ENCODE measurements around the gene C13orf46.

The C13orf46 gene

DNA sequence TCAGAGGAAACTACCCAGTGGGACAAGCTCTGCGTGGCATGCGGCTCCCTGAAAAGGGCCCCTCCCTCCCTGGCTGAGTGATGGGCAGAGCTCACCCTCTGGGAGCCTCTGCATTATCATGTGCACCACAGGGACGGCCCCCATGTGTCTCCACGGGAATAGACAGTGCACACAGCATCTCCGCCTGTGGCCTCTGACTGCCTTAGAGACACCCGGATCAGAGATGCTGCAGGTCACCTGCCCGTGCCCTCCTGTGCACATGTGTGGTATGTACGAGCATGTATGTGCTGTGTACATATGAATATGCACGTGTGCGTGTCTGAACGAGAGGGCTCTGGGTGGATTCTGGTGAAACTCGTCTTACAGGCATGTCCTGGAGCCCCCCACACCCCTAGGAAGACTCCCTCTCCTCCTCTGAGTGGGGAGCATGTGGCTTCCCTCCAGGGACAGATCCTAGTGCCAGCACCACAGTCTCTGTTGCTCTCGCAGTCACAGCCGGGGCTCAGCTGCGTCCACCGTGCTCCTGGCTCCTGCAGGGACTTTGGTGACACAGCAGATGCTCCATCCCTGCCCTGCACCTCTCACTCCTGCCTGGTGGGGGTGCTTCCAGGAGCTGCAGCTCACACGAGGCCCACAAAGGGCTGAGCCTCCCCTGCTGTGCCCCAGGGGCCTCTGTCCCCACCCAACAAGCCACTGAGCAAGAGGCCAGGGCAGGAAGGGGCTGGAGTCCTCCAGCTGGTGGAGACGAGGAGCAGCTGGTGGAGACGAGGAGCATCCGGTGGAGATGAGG is 19.6 kb downstream of the C13orf46 start:
- DNase-seq (ENCODE audit: low read depth) = no peak

DNA sequence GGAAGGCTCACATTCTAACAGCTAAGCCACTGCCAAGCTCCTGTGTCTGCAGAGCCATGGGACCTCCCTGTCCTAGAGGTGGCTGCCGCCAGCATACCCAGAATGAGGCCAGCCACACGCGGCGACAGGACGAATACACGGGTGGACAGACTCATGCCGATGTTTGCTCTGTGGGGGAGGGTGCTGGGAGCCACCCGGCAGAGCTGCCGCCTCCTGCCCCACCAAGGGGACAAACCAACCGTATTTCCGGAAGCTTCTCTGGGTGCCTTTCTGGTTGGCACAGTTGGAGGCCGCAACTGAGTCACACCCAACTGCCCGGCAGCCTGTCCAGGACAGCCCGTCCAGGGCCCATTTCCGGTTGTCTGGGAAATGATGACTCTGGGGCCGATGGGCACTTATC is 20.3 kb downstream of the C13orf46 start:
- DNase-seq (ENCODE audit: low read depth) = no peak

DNA sequence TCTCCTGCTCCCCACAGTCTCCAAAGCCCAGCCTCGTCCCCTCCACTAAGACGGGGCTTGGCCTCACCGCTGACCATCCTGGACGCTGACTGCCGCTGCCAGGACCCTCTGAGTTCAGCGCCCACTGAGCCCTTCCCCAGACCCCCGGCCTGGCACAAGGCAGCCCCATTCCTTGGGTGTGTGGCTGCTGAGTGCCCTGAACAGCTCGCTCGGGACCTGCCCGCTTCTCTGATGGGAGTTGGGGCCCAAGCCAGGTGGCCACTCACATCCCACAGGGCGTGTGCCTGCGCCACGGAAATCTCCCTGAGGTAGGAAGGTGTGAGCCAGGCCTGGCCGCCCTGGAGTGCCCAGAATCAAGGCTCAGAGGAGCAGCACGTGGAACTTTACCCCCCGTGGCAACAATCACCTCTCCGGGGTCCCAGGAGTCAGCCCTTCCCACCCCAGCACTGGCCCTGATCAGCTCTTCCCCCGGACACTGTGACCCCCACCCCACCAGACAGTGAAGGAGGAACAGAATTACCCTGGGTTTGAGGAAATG is 20.8 kb downstream of the C13orf46 start:
- DNase-seq (ENCODE audit: low read depth) = no peak

DNA sequence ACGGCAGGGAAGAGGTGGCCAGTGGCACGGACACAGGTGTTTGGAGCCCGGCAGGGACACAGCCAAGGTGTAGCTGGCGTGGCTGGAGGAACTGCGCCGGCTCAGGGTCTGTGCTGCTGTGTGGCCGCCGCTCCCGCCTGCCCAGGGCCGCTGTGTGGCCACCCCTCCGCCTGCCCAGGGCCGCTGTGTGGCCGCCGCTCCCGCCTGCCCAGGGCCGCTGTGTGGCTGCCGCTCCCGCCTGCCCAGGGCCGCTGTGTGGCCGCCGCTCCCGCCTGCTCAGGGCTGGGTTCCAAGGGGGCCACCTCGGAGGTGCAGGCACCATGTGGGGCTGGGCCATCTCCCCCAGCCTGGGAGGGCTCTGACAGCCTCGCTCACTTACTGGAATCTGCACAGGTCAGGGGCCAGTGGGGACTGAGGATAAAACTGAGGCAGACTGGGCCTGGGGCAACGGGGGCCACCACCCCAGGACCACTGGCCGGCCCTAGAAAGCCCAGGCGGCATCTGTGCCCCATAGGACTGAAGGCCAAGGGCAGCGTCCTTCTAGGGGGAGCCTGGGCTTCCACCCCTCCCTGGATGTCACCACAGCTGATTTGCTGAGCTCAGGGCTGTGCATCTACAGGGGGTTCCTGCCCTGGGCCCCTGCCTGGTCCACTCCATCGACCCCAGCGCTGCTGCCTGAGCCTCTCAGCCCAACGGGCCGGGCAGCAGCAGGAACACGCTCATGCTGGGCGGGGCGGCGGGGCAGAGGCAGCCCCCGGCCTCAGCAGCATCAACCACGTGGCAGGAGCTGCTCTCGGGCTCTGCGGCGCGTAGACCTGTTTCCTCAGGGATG is 21.5 kb downstream of the C13orf46 start:
- DNase-seq (ENCODE audit: low read depth) = no peak

DNA sequence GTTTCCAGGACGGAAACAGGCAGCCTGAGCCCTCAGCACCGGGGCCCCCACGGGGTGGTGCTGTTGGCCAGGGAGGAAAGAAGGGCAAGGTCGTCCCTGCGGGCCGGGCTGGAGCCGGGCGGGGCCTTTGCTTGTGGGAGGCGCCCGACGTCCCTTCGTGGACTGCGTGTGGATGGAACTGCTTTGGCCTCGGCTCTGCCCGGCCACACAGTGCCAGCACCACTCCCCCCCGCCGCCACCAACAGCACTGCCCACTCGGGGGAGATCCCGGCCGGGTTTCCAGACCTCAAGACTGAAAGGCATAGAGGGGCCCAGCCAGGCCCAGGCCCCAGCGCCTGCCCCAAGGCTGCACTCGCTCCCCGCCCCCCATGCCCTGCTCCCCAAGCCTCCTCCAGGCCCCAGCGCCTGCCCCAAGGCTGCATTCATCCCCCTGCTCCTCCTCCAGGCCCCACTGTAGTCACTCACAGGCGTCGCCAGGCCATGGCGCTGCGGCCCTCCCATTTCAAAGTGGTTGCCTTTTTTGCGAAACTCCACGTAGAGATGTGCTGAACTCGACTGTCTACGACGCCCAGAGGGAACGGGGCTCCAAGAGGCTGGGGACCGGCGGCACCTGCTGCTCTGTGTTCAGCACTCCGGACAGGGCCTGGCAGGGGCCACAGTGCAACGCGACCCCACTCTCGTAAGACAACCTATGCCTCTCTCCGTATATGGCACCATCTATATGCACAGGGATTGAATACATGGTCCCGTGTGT is 22.5 kb downstream of the C13orf46 start:
- peak; percentile 12 for DNase-seq (ENCODE audit: low read depth)

DNA sequence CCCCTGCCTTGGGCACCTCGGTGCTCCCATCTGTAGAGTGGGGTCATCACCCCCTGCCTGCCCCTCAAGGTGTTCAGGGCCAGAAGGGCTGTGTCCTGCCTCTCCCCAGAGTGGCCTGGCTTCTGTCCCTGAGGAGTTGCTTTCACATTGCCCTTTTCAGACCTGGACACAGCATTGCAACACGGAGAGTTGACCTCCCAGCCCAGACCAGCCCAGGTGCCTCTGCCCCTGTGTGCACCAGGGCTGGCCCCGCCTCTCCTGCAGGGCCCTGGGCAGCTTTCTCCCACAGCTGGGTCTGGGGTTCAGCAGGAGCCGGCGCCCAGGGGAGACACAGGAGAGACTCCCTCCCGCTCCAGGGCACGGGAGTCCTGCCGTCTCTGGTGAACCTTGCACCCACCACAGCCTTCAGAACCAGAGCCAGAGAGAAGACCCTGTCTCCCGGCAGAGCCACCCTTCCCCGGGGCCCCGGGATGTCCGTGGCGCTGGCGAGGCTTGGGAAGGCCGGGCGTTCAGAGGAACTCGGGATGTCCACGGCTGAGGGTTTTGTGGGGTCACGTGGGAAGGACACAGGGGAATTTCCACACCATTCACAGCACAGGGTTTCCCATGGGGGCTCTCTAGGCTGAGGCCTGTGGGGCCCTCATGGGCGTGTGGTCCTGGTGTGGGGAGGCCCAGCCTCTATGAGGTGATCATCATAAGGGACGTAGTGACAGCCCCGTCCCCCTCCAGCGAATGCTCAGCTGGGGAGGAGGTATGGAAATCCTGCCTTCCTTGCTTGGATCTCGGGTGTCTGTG is 23.2 kb downstream of the C13orf46 start:
- no peak for DNase-seq (ENCODE audit: low read depth)

DNA sequence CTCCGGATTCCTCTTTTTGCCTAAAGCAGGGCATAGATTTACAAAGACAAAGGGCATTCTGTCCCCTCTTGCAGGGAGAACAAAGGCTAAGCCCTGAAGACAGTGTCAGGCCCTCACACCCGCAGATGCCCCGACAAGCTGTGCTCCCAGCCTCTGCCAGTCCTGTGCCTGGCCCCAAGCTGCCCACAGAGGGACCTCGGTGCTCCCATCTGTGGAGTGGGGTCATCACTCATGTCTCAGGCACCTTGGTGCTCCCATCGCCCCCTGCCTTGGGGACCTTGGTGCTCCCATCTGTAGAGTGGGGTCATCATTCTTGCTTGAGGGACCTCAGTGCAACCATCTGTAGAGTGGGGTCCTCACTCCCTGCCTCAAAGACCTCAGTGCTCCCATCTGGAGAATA is 24.3 kb downstream of the C13orf46 start:
- DNase-seq (ENCODE audit: low read depth) = no peak

DNA sequence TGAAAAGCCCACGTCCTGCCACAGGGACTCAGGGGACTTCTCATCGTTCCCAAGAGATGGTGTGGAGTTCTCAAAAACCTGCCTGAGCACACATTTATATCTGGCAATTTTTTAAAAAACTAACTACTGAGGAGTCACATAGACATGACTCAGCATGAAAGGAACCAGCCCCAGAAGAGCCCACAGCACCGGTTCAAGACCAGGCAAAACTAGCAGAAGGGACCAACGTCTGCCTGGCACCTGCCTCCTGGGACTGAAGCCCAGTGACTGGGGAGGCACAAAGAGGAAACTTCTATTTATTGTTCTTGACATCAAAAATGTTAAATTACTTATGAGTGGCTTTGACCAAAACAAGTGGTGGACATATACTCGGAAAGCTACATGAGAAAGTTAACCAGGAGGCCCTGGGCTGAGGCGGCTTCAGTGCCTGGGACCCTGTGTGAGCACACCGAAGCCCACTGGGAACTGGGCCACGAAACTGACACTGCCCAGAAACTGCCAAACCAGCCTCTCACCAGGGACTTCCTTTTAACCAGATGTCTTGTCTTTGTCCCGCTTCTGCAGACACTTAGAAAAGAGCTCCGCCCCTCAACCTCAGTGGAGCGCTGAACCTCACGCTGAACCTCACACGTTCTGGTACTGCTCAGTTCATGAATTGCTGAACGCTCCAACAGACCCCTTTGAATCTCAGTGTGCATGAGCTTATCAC is 25.7 kb downstream of the C13orf46 start:
- DNase-seq (ENCODE audit: low read depth) = no peak

DNA sequence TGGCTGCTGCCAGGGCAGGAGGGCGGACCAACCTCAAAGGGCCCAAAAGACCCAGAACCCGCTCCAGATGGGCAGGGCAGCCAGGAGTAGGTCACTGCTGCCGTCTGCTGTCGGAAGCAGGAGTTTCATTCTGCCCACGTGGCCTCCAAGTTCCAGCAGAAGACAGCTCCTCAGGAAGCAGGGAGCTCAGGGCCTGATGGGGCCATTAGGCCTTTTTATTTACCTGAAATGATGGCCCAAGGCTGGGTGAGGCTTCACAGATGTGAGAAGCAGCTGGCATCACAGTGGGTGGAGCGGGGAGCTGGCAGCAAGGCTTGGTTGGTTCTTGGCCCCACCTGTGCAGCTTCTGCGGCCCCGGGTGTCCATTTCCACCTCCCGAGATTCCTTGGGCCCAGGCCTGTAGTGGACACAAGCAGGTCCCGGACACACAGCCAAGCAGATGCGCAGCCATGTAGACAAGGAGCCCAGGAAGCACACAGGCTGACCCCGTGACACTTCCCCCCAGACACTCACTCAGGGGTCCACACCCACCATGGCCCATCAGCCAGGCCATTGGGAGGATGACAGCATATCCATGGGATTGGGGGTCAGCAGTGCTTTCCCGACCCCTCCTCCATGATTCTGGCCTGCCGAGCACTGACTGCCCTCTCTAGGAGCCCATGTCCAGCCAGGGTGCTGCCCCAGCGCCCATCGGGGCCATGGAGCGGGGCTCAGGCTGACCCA is 26.4 kb downstream of the C13orf46 start:
- no peak for DNase-seq (ENCODE audit: low read depth)

DNA sequence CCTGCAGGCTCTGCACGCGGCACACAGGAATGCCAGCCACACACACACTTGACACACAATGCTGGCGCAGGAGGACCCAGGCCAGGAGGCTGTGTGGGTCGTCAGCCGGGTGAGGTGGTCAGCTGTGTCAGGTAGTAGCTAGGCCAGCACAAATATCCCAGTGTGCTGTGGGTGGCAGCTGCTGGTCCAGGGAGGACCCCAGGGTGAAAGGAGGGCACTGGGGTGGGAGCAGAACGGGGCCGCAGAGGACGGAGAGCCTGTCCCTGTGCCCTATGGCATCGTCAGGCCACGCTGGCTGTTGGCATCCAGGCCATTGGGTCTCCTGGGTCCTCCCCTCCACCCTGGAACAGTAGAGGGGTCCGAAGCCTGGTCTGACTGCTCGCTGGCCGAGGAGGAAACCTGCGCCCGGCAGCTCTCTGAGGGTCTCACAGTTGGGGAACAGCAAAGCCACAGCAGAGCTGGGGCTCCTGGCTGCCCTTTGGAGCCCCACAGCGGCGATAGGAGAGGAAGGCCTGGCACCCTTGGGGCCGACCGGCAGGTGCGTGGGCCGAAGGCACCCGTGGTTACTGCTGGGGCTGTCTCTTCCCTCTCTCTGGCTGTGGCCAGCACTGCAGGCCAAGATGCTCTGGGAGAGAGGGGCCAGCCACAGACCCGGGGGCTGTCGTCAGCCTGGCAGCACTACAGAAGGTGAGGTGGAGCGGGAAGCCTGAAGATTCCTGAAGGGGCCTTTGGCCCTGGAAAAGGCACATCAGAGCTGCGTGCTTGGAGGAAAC is 27.3 kb downstream of the C13orf46 start:
- no peak for DNase-seq (ENCODE audit: low read depth)

DNA sequence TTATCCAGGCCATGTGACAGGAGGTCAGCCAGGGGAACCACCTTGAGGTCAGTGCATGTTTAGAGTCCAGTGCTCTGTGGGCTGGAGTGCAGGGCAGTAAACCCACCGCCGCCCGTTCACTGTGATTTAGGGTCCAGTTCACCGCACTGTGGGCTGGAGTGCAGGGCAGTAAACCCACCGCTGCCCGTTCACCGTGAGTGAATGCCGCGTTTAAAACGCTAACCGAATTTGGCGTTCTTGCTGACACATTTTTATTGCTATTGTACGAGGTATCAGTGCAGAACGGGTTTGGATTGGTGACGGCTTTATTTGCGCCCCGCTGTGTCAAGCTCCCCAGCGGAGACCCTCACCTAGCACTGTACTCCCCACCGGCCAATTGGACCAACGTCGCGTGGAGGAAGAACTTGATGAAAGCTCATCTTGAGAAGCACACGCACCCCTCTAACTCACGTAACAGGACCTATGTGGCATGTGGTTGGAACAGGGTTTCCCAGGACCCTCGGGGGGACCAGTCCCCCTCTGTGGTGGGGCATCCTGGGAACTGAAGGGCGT is 27.9 kb downstream of the C13orf46 start:
- DNase-seq (ENCODE audit: low read depth) = no peak

DNA sequence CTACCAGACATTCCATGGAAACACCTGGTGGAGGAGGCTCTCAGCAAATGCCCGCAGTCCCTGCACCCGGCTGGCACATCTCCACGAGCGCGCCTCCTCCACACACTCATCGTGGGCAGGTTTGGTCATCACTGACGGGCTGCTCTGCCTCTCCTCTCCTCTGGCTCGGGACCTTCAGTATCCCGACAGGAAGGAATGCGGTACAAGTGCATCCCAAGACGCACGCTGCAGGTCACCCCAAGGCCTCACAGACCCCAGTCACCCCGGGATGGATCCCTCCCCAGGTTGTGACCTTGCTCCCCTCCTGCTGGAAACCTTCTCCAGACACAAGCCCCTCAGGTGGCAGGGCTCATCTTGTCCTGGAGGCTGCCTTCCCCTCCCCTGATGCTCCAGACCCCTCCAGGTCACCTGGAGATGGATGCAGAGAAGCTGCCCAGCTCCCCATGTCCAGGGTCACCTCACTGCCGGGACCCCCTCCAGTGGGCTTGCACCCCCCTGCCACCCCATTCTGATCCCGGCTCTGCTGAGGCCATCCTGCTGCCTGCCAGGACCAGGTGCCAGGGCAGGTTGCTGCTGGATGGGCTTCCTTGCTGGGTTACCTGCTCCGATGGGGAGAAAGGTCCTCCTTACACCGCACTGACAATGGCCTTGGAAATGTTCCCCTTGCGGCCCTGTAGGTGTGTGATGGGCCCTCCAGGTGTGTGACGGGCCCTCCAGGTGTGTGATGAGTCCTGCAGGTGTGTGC is 29.9 kb downstream of the C13orf46 start:
- no peak for DNase-seq (ENCODE audit: low read depth)

DNA sequence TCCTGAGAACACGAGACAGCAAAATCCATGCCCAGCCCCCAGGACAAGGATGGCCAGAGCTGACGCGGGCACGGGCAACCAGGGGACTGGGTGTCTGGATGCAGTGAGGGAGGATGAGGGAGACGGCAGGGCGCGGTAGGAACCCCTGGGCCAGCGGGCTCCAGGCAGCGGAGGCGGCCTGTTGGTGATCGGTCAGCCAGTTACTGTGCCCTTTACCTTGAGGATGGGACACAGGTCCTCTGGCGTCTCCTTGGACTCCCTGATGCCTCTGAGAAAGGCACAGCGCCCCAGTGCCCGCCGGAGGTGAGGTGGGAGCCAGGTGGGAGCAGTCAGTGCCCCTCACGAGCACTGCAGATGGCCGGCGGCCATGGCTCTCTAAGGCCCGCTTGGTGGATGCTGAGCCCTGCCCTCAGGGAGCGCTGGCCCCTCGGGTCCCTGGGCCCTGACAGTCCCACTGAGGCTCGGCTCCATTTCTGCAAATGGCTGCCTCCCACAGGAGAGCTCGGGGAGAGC is 31.2 kb downstream of the C13orf46 start:
- DNase-seq (ENCODE audit: low read depth) = no peak

DNA sequence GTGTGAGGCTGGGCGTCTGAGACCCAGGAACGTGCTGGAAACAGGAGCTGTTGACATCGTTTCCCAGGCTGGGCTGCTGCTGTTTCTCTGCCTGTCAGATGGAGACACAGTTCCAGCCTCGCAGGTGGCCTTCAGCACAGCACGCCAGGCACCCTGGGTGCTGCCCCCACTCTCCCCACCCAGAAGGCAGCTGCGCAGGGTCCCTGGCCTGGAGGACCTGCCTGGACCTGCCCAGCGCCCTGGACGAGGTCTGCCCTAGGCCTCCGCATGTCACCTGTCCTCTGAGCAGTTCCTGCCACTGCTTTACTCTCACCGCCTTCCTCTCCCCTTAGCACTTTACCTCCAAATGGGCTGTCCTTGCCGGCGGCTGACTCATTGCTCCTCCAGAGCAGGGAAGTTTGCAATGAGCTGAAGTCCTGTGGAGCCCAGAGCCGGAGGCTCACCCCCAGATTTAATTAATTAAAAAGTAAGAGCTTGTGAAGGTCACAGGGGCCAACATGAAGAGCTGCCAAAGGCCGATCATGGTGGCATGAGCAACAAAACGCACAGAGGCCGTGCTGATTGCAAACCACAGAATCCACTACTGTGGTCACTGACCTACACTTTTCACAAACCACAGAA is 32.2 kb downstream of the C13orf46 start:
- no peak for DNase-seq (ENCODE audit: low read depth)

DNA sequence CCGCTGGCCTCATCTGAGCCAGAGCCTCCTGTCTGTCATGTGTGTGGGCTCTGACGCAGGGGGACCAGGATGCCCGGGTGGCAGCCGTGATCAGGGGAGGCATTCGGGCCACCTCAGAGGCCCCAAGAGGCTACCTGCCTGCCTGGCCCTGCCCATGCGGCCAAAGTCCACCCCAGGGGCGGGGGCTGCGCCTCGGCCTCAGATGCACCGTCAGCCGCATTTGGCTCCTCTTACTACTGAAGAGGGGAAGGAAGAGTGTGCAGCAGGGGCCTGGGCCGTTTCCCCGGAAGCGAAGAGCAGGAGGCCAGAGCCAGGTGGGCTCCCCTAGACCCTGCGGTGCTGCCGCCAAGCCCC is 34.0 kb downstream of the C13orf46 start:
- no peak for DNase-seq (ENCODE audit: low read depth)

DNA sequence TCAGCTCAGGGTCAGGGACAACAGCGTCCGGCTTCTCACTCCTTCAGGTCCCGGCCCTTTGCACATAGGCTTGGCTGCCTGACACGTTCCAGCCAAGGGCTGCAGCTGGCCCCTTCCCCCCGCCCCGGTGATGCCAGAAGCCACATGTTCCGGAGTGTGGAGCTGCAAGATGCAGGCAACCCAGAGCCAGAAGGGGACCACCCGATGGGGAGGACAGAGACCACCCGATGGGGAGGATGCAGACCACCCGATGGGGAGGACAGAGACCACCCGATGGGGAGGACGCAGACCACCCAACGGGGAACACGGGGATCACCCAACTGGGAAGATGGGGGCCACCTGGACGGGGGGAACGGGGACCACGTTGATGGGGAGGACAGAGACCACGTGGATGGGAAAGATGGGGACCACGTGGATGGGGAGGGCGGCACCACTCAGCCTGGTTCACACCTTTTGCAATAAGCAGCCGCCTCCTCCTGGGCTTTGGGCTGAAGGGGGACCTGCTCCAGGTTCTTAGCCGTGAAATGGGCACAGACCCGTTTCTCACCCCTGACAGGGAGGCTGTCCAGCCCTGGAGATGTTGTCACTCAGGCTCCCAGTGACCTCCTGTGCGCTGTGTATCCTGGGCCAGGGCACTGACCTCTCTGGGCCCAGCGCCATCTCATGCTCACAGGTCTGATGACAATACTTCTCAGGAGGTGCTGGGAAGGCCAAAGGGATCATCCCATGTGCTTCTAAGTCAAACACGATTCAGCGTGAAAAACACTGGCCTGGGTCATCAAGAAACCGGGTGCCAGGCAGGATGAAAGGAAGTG is 34.5 kb downstream of the C13orf46 start:
- no peak for DNase-seq (ENCODE audit: low read depth)

DNA sequence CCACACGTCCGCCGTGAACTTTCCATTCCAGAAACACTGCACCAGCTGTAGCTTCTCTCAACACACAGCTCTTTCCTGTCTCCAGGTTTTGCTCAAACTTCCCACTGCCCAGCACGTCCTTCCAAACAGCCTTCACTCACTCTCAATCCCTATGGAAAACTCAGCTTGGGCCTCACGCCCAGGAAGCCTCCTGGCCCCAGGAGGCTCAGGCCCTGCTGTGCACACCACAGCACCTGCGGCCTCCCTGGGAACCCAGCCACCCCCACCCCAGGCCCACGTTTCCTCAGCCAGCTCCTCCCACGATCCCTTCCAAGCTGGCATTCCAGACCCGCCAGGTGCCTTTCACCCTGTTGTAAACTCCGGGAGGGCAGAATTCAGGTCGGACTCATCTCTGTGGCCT is 35.2 kb downstream of the C13orf46 start:
- DNase-seq (ENCODE audit: low read depth) = no peak

Measured in stimulated activated CD8-positive, alpha-beta memory T cell treated with anti-CD3 and anti-CD28 coated beads, Interleukin-7, amount 100 ng/mL, for 24 hours (primary cell).